HCEC 1CT (cell line): ENCODE results near the gene HEXD.

Experiments used
- DNase-seq: peaks from one replicate; pipeline ENCODE4 v3.0.0-alpha.2; 2017

HEXD gene

GRCh38 chr17:82461827-82462524 lies 43.8 kb downstream of the HEXD start:
- DNase-seq, result no peak

GRCh38 chr17:82463391-82463790 lies 45.2 kb downstream of the HEXD start:
- DNase-seq, result no peak

- no peak for DNase-seq
Measured at GRCh38 chr17:82463925-82464566, 45.9 kb downstream of the HEXD start.

GRCh38 chr17:82464567-82464929 lies 46.4 kb downstream of the HEXD start:
- no peak for DNase-seq

- DNase-seq, result no peak
Measured at GRCh38 chr17:82465023-82465603, 47.0 kb downstream of the HEXD start.

- no peak for DNase-seq
Measured at GRCh38 chr17:82468692-82469091, 50.5 kb downstream of the HEXD start.

GRCh38 chr17:82470065-82470464 lies 51.9 kb downstream of the HEXD start:
- no peak for DNase-seq

- no peak for DNase-seq
Measured at GRCh38 chr17:82474223-82475010, 56.3 kb downstream of the HEXD start.

GRCh38 chr17:82475458-82475857 lies 57.3 kb downstream of the HEXD start:
- DNase-seq, result no peak

GRCh38 chr17:82477934-82478333 lies 59.8 kb downstream of the HEXD start:
- no peak for DNase-seq

GRCh38 chr17:82479602-82480001 lies 61.5 kb downstream of the HEXD start:
- DNase-seq, result no peak

GRCh38 chr17:82480318-82480717 lies 62.2 kb downstream of the HEXD start:
- no peak for DNase-seq

GRCh38 chr17:82483204-82483660 lies 65.1 kb downstream of the HEXD start:
- DNase-seq, result no peak

GRCh38 chr17:82483836-82484235 lies 65.7 kb downstream of the HEXD start:
- no peak for DNase-seq

GRCh38 chr17:82486231-82487094 lies 68.3 kb downstream of the HEXD start:
- DNase-seq, result no peak

- no peak for DNase-seq
Measured at GRCh38 chr17:82487910-82488309, 69.8 kb downstream of the HEXD start.

GRCh38 chr17:82489117-82489516 lies 71.0 kb downstream of the HEXD start:
- DNase-seq, result no peak

GRCh38 chr17:82489851-82490511 lies 71.8 kb downstream of the HEXD start:
- no peak for DNase-seq

GRCh38 chr17:82490512-82491195 lies 72.5 kb downstream of the HEXD start:
- no peak for DNase-seq

- DNase-seq, result no peak
Measured at GRCh38 chr17:82491196-82491530, 73.0 kb downstream of the HEXD start.

- DNase-seq, result no peak
Measured at GRCh38 chr17:82491533-82491932, 73.4 kb downstream of the HEXD start.
